Measurements from ENCODE around the gene TRABD. TPM values are rescaled to one million over a fixed set of nuclear protein-coding genes. Genes with fewer than 3 reads are reported as not detected.

Gene TRABD
- total RNA-seq, 1 donor from 2014 or later = 35.7 TPM

DNA sequence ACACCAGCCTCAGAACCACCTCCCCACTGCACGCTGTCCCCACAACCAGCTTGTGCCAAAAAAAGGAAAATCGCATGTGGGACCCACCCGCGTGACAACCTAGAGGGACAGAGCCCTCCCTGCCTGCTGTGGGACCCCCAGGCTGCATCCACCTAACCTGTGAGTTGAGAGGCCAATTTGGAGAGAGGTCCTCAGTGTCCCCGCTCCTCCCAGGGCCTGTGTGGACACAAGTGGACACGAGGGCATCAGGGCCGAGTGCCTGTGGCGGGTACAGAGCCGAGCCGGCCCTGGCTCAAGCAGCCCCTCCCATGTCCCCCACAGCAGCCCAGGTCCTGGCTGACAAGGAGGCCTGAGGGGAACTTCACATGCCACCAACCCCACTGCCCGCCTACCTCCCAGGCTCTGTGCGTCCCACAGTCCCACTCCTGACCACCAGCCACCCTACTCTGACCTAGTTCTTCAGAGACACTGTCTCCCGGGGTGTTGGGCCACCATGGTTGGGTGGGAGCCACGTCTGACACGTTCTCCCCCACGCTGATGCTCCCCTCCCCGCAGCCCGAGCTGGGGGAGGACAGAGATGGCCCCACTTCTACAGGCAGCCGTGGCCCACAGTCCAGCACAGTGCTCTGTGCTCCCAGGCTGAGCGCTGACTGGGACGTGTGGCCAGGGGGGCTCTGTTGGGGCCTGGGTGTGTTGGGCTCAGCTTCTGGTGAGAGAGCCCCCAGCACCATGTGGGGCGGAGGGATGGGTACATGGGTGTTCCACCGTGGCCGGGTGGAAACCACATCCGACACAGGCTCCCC lies 34.3 kb downstream of the TRABD start:
- H3K27me3 Mint-ChIP-seq (ENCODE audit: low read depth, unreplicated experiment) = no peaks in the 10 kb centered on the region
- H4K20me1 ChIP-seq (ENCODE audit: insufficient read depth, low read length) = peaks cover 56% of the 10 kb centered on the region
- H3K36me3 ChIP-seq (ENCODE audit: insufficient read depth, low read length) = peaks cover 7% of the 10 kb centered on the region

DNA sequence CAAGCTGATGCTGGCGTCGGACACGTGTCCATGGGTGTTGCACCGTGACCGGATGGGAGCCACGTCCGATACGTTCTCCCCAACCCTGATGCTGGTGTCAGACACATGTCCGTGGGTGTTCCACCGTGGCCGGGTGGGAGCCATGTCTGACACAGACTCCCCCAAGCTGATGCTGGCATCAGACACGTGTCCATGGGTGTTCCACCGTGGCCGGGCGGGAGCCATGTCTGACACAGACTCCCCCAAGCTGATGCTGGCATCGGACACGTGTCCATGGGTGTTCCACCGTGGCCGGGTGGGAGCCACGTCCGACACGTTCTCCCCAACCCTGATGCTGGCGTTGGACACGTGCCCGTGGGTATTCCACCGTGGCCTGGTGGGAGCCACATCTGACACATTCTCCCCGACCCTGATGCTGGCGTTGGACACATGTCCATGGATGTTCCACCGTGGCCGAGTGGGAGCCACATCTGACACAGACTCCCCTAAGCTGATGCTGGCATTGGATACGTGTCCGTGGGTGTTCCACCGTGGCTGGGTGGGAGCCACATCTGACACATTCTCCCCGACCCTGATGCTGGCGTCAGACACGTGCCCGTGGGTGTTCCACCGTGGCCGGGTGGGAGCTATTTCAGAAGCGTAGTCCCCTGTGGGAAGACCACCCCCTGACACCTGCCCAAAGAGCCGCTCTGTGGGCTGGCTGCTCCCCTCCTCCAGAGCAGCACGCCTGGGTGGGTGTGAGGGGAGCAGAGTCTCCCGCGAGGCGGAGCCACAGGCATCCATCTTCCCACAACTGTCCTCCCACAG lies 35.1 kb downstream of the TRABD start:
- FAIRE-seq = no peak
- no peak for TF ChIP-seq EZH2 (IDR thresholded peaks at IDR 0.05; ENCODE audit: insufficient read depth, low read length)
- TF ChIP-seq, protein P1, sequence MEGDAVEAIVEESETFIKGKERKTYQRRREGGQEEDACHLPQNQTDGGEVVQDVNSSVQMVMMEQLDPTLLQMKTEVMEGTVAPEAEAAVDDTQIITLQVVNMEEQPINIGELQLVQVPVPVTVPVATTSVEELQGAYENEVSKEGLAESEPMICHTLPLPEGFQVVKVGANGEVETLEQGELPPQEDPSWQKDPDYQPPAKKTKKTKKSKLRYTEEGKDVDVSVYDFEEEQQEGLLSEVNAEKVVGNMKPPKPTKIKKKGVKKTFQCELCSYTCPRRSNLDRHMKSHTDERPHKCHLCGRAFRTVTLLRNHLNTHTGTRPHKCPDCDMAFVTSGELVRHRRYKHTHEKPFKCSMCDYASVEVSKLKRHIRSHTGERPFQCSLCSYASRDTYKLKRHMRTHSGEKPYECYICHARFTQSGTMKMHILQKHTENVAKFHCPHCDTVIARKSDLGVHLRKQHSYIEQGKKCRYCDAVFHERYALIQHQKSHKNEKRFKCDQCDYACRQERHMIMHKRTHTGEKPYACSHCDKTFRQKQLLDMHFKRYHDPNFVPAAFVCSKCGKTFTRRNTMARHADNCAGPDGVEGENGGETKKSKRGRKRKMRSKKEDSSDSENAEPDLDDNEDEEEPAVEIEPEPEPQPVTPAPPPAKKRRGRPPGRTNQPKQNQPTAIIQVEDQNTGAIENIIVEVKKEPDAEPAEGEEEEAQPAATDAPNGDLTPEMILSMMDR (IDR thresholded peaks at IDR 0.05; ENCODE audit: insufficient read depth, low read depth, low read length) = no peak
- Mint-ChIP-seq H3K4me1 (ENCODE audit: low read depth, unreplicated experiment) (peaks cover 2% of the 10 kb centered on the region), H3K36me3 (ENCODE audit: low read depth, unreplicated experiment) (peaks cover 11% of the 10 kb centered on the region), H3K27ac (ENCODE audit: unreplicated experiment) (peak overlapping the region; percentile 12), H3K9me3 (ENCODE audit: unreplicated experiment) (no peaks in the 10 kb centered on the region), H3K4me3 (ENCODE audit: unreplicated experiment) (no peak overlapping the region), H3K27me3 (ENCODE audit: low read depth, unreplicated experiment) (no peaks in the 10 kb centered on the region)
- Histone ChIP-seq H3K4me3 (ENCODE audit: insufficient read depth, low read depth, low read length) (no peak overlapping the region), H3K4me2 (ENCODE audit: low read length) (no peak overlapping the region), H3K4me1 (ENCODE audit: insufficient read depth, low read length) (no peaks in the 10 kb centered on the region), H2AFZ (ENCODE audit: low read depth, low read length) (no peak overlapping the region), H3K9me3 (ENCODE audit: insufficient read depth, low read depth, low read length) (no peaks in the 10 kb centered on the region), H3K36me3 (ENCODE audit: insufficient read depth, low read length) (peaks cover 7% of the 10 kb centered on the region), H4K20me1 (ENCODE audit: insufficient read depth, low read length) (peaks cover 53% of the 10 kb centered on the region), H3K27ac (ENCODE audit: low read depth, low read length) (no peak overlapping the region), H3K27me3 (ENCODE audit: insufficient read depth, low read length) (no peaks in the 10 kb centered on the region), H3K79me2 (ENCODE audit: insufficient read depth, low read length) (peaks cover 4% of the 10 kb centered on the region), H3K9ac (ENCODE audit: low read length) (no peak overlapping the region)
- DNase-seq (ENCODE audit: low read depth) = no peak

More for the DNA sequence above, 34.3 kb downstream of the TRABD start:
- TF ChIP-seq, protein P1 (IDR thresholded peaks at IDR 0.05; ENCODE audit: insufficient read depth, low read depth, low read length) = no peak
- no peak for TF ChIP-seq EZH2 (IDR thresholded peaks at IDR 0.05; ENCODE audit: insufficient read depth, low read length)
- H3K9ac ChIP-seq (ENCODE audit: low read length) = no peak overlapping the region
- no peak for FAIRE-seq
- H3K36me3 Mint-ChIP-seq (ENCODE audit: low read depth, unreplicated experiment) = peaks cover 8% of the 10 kb centered on the region
- H3K4me2 ChIP-seq (ENCODE audit: low read length) = no peak overlapping the region
- H3K9me3 ChIP-seq (ENCODE audit: insufficient read depth, low read depth, low read length) = no peaks in the 10 kb centered on the region
- H3K9me3 Mint-ChIP-seq (ENCODE audit: unreplicated experiment) = no peaks in the 10 kb centered on the region
- H3K27ac Mint-ChIP-seq (ENCODE audit: unreplicated experiment) = peak overlapping the region; percentile 26
- H2AFZ ChIP-seq (ENCODE audit: low read depth, low read length) = no peak overlapping the region
- H3K4me3 Mint-ChIP-seq (ENCODE audit: unreplicated experiment) = no peak overlapping the region
- H3K4me1 Mint-ChIP-seq (ENCODE audit: low read depth, unreplicated experiment) = peaks cover 2% of the 10 kb centered on the region
- peaks cover 10% of the 10 kb centered on the region for H3K79me2 ChIP-seq (ENCODE audit: insufficient read depth, low read length)
- no peak for DNase-seq (ENCODE audit: low read depth)
- H3K27me3 ChIP-seq (ENCODE audit: insufficient read depth, low read length) = no peaks in the 10 kb centered on the region
- no peak overlapping the region for H3K4me3 ChIP-seq (ENCODE audit: insufficient read depth, low read depth, low read length)
- H3K4me1 ChIP-seq (ENCODE audit: insufficient read depth, low read length) = no peaks in the 10 kb centered on the region
- no peak overlapping the region for H3K27ac ChIP-seq (ENCODE audit: low read depth, low read length)
